DND-41 (cell line): ENCODE measurements around the gene PROB1.

Experiments
- ATAC-seq: fragments of 200-7000 bp; cut with Tn5 transposase; 3 replicates; pipeline ENCODE4 v1.9.1; 2021; ENCODE audit warnings: low read depth; ENCODE audit not compliant: insufficient read depth
- DNase-seq: peaks from one replicate; pipeline ENCODE4 v3.0.0-alpha.2; 2020
- H2AFZ ChIP-seq: 2 replicates; pipeline ENCODE4 v1.6.0; 2012; ENCODE audit warnings: low read depth, low read length
- H3K27ac ChIP-seq: 2 replicates; pipeline ENCODE4 v1.5.1; 2012; ENCODE audit warnings: low read length, inconsistent platforms
- H3K27me3 ChIP-seq: fragments of 200-600 bp; sonication (generic); 2 replicates; pipeline ENCODE4 v1.6.0; 2012; ENCODE audit warnings: low read length, mild to moderate bottlenecking, inconsistent platforms; ENCODE audit not compliant: insufficient read depth, poor library complexity
- H3K36me3 ChIP-seq: 2 replicates; pipeline ENCODE4 v1.5.1; 2012; ENCODE audit warnings: low read length, inconsistent platforms; ENCODE audit not compliant: insufficient read depth
- H3K4me1 ChIP-seq: 2 replicates; pipeline ENCODE4 v1.5.1; 2012; ENCODE audit warnings: mild to moderate bottlenecking, low read length; ENCODE audit not compliant: insufficient read depth
- H3K4me2 ChIP-seq: 2 replicates; pipeline ENCODE4 v1.6.0; 2012; ENCODE audit warnings: mild to moderate bottlenecking, moderate library complexity, low read length, inconsistent platforms; ENCODE audit not compliant: insufficient read depth
- H3K4me3 ChIP-seq, 2 experiments: fragments of 200-600 bp in 1 of 2; shearing (Covaris generic) in 1 of 2; 2 replicates each; pipeline ENCODE4 v1.5.1; 2012 to 2016; ENCODE audit warnings: inconsistent platforms in 2 of 2, low read length in 2 of 2, mild to moderate bottlenecking in 2 of 2, low read depth in 1 of 2, moderate library complexity in 1 of 2
- H3K79me2 ChIP-seq: 2 replicates; pipeline ENCODE4 v1.6.0; 2012; ENCODE audit warnings: low read length, inconsistent platforms; ENCODE audit not compliant: insufficient read depth
- H3K9ac ChIP-seq: 2 replicates; pipeline ENCODE4 v1.6.0; 2012; ENCODE audit warnings: low read depth, mild to moderate bottlenecking, inconsistent platforms, low read length, moderate library complexity
- H3K9me3 ChIP-seq: 2 replicates; pipeline ENCODE4 v1.5.1; 2012; ENCODE audit warnings: low read length, moderate library complexity, mild to moderate bottlenecking, inconsistent platforms; ENCODE audit not compliant: insufficient read depth, severe bottlenecking
- H4K20me1 ChIP-seq: 2 replicates; pipeline ENCODE4 v1.6.0; 2012; ENCODE audit warnings: low read length; ENCODE audit not compliant: insufficient read depth
- CTCF ChIP-seq: IDR thresholded peaks from 2 replicates; pipeline ENCODE4 v1.5.1; 2012; ENCODE audit warnings: borderline replicate concordance, low read length, moderate library complexity, mild to moderate bottlenecking; ENCODE audit not compliant: poor library complexity, severe bottlenecking; ENCODE audit errors: extremely low read depth
- EZH2 ChIP-seq: IDR thresholded peaks from 3 replicates; pipeline ENCODE4 v1.6.1; 2012; ENCODE audit warnings: borderline replicate concordance, low read depth, mild to moderate bottlenecking, moderate library complexity, low read length, inconsistent platforms; ENCODE audit not compliant: severe bottlenecking

The PROB1 gene

GRCh38 chr5:139391570-139392323 lies 3.2 kb downstream of the PROB1 start:
- ATAC-seq, result peak; percentile 12
- peak; percentile 80 for DNase-seq
- Histone ChIP-seq H3K27ac (peak overlapping the region; percentile 99), H3K79me2 (peaks cover 92% of the 10 kb centered on the region), H3K4me3 (peak overlapping the region; percentile 65 to 75), H3K27me3 (no peaks in the 10 kb centered on the region), H3K4me2 (peak overlapping the region; percentile 96), H3K9me3 (no peaks in the 10 kb centered on the region), H3K4me1 (peaks cover 72% of the 10 kb centered on the region), H4K20me1 (peaks cover 44% of the 10 kb centered on the region), H2AFZ (peak overlapping the region; percentile 70), H3K36me3 (peaks cover 57% of the 10 kb centered on the region), H3K9ac (peak overlapping the region; percentile 87)
- TF ChIP-seq EZH2 (no peak), CTCF (no peak)

DNA sequence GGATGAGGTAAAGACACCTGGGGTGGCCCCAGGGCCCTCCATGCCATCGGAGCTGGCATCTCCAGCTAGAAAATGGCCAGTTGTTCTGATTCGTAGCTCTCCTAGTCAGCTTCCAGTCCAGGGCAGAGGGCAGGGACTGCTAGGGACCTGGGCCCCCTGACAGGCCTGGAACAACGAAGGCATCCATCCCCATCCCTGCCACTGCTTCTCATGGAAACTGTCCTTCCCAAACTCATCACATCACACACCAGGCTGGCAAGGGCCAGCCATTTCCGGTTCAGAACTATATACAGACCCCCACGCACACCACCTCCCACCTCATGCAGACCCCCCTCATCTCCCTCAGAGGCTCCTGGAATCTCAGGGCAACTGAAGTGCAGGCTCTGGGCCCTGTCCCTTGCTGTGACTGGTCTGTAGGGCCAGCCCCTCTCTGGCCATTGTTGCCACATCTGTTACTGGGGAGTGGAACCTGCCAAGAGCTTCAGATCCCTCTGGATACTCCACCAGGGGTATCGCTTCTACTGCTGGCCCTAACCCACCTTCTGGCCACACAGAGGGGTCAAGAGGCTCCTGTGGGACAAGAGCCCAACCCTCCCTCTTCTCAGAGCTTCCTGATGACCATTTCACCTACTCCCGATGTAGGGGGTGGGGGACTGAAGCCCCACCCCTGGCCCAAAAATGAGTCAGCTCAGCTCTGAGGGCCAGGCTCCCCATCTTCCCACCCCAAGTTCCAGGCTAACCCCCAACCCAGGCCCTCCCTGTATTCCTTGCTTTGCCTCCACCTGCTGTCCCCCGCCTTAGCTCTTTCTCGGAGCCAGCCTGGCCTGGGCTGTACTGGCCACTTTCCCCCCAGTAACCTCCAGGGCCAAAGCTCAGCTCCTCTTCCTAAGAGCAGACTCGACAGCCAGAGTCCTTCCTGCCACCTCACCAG lies 4.0 kb downstream of the PROB1 start:
- H3K27me3 ChIP-seq, result no peaks in the 10 kb centered on the region
- peak overlapping the region; percentile 65 to 75 for H3K4me3 ChIP-seq
- DNase-seq (no peak), ATAC-seq (no peak)
- H3K9me3 ChIP-seq, result no peaks in the 10 kb centered on the region
- peak overlapping the region; percentile 70 for H2AFZ ChIP-seq
- TF ChIP-seq CTCF, result no peak
- TF ChIP-seq EZH2, result no peak
- H3K4me2 ChIP-seq, result peak overlapping the region; percentile 96
- H3K79me2 ChIP-seq, result peaks cover 95% of the 10 kb centered on the region
- H3K9ac ChIP-seq, result peak overlapping the region; percentile 87
- peak overlapping the region; percentile 99 for H3K27ac ChIP-seq
- H4K20me1 ChIP-seq, result peaks cover 42% of the 10 kb centered on the region
- peaks cover 57% of the 10 kb centered on the region for H3K36me3 ChIP-seq
- H3K4me1 ChIP-seq, result peaks cover 78% of the 10 kb centered on the region

GRCh38 chr5:139389701-139390638 lies 4.9 kb downstream of the PROB1 start, which contains the start of gene MZB1:
Gene MZB1, minus strand, starts transcription at chr5:139389913. Its CDS starts 57 bp downstream, at chr5:139389856.
- peaks cover 86% of the 10 kb centered on the region for H3K4me1 ChIP-seq
- H2AFZ ChIP-seq, result no peak within 1 kb of the TSS
- H3K36me3 ChIP-seq, result peaks cover 49% of the 10 kb centered on the region
- DNase-seq (peak; percentile 96), ATAC-seq (peak; percentile 59)
- peak within 1 kb of the TSS; percentile 99 for H3K27ac ChIP-seq
- TF ChIP-seq CTCF (peak; percentile 22), EZH2 (no peak)
- no peaks in the 10 kb centered on the region for H3K9me3 ChIP-seq
- H3K79me2 ChIP-seq, result peaks cover 88% of the 10 kb centered on the region
- peaks cover 33% of the 10 kb centered on the region for H4K20me1 ChIP-seq
- no peaks in the 10 kb centered on the region for H3K27me3 ChIP-seq
- peak within 1 kb of the TSS; percentile 87 for H3K9ac ChIP-seq
- H3K4me3 ChIP-seq, result peak within 1 kb of the TSS; percentile 49 to 65
- peak within 1 kb of the TSS; percentile 96 for H3K4me2 ChIP-seq
